Measurements from ENCODE around the gene DLG4.

DNA sequence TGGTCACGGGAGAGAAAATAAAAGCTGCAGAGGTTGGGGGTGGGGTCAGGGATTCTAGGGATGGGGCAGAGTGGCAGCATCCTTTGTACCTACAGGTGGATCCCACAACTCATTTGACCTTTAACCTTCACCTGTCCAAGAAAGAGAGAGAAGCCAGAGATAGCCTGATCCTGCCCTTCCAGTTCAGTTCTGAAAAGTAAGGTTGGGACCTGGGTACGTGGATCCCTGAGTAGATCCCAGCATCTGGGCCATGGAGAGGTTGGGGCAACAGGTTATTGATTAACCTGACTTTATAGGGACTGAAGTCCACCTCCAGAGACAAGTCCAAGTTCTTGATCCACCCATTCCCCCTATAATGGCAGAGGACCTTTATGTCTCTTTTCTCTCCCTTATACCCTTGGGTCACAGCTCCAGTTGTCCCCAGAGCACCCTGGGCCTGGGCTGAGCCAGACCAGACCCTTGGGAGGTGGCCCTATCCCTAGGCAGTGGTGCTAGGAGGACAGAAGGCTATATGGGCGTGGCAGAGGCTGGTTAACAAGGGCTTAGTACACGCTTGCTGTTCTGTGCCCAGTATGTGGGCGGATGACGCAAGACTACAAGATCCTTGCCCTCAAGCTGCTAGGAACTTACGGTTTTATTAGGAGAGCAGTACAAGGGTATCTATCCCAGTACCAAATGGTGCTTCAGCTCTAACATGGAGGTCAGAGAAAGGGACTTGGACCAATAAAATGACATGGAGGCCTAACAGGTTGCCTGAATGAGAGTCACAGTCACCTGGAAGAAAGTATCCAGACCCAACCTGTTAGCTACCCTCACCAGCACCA is 39.3 kb upstream of the DLG4 start:
- TF ChIP-seq CTCF (conservative IDR thresholded peaks at IDR 0.05 in 1 of 2, IDR thresholded peaks at IDR 0.05 in 1 of 2; ENCODE audit: extremely low read depth in 1 of 2, insufficient read depth in 1 of 2, low read depth in 1 of 2, low read length in 2 of 2) (no peak), EZH2 (IDR thresholded peaks at IDR 0.05; ENCODE audit: borderline replicate concordance, low read length) (no peak)

Data from mammary epithelial cell (primary cell).